GM21526 (cell line): ENCODE measurements around the gene CACUL1.
"Not testable (repeated sequence)": the region's sequence is repeated elsewhere in the genome, so short reads cannot be mapped to it uniquely, and the experiment has no call there.

ENCODE experiments used
- ATAC-seq: cut with Tn5 transposase; IDR thresholded peaks from one replicate; pipeline ENCODE4 v1.9.1; 2021; ENCODE audit warnings: moderate library complexity; ENCODE audit not compliant: unreplicated experiment, low FRiP score

Gene CACUL1

GRCh38 chr10:118754556-118755423 is at the start of gene CACUL1:
TSS of gene CACUL1 (minus strand) at chr10:118754970. CDS start at chr10:118754762, 208 bp downstream.
- ATAC-seq = peak; percentile 95

- ATAC-seq = no peak
These were observed 49.5 kb upstream of the CACUL1 start for GRCh38 chr10:118804262-118804773.

GRCh38 chr10:118802126-118802793 is 47.5 kb upstream of the CACUL1 start:
- no peak for ATAC-seq

GRCh38 chr10:118800920-118801319 is 46.1 kb upstream of the CACUL1 start:
- no peak for ATAC-seq

GRCh38 chr10:118799777-118800176 is 45.0 kb upstream of the CACUL1 start:
- no peak for ATAC-seq

- no peak for ATAC-seq
These were observed 43.5 kb upstream of the CACUL1 start for GRCh38 chr10:118798231-118798662.

GRCh38 chr10:118794971-118795370 is 40.2 kb upstream of the CACUL1 start:
- not testable (repeated sequence) for ATAC-seq

- no peak for ATAC-seq
These were observed 38.8 kb upstream of the CACUL1 start for GRCh38 chr10:118793545-118793944.

GRCh38 chr10:118792526-118792925 is 37.8 kb upstream of the CACUL1 start:
- no peak for ATAC-seq

GRCh38 chr10:118790058-118790457 is 35.3 kb upstream of the CACUL1 start:
- no peak for ATAC-seq

GRCh38 chr10:118785551-118785950 is 30.8 kb upstream of the CACUL1 start:
- no peak for ATAC-seq

- ATAC-seq = no peak
These were observed 29.2 kb upstream of the CACUL1 start for GRCh38 chr10:118783776-118784545.

GRCh38 chr10:118782916-118783465 is 28.2 kb upstream of the CACUL1 start:
- ATAC-seq = not testable (repeated sequence)

- no peak for ATAC-seq
These were observed 26.8 kb upstream of the CACUL1 start for GRCh38 chr10:118781541-118781940.

- no peak for ATAC-seq
These were observed 24.0 kb upstream of the CACUL1 start for GRCh38 chr10:118778727-118779126.

- no peak for ATAC-seq
These were observed 22.2 kb upstream of the CACUL1 start for GRCh38 chr10:118776960-118777359.

- no peak for ATAC-seq
These were observed 21.3 kb upstream of the CACUL1 start for GRCh38 chr10:118776033-118776432.

- no peak for ATAC-seq
These were observed 20.7 kb upstream of the CACUL1 start for GRCh38 chr10:118775478-118775877.

- ATAC-seq = no peak
These were observed 18.3 kb upstream of the CACUL1 start for GRCh38 chr10:118773041-118773440.

GRCh38 chr10:118771976-118772375 is 17.2 kb upstream of the CACUL1 start:
- ATAC-seq = no peak
